Neural cell (in vitro differentiated cells): ENCODE results near the gene FUS. TPM values are rescaled to one million over a fixed set of nuclear protein-coding genes. Genes with fewer than 3 reads are reported as not detected.

ENCODE experiments used
- H2AFZ ChIP-seq: fragments of 200-600, 300-800 bp; sonication (generic), shearing (Covaris generic); 2 replicates; pipeline ENCODE4 v1.6.0; 2014; ENCODE audit warnings: low read depth, mild to moderate bottlenecking, antibody characterized with exemption, low read length, moderate library complexity
- H3F3A ChIP-seq: fragments of 200-600 bp; shearing (Covaris generic); 2 replicates; pipeline ENCODE4 v1.6.1; 2016; ENCODE audit warnings: mild to moderate bottlenecking, moderate library complexity, mixed read lengths, antibody characterized with exemption, low read length; ENCODE audit not compliant: insufficient read depth, poor library complexity, severe bottlenecking
- H3K27ac ChIP-seq: fragments of 200-600, 300-800 bp; sonication (generic), shearing (Covaris generic); 2 replicates; pipeline ENCODE4 v1.5.1; 2014; ENCODE audit warnings: mild to moderate bottlenecking, low read length, moderate library complexity
- H3K27me3 ChIP-seq: fragments of 300-800, 200-600 bp; sonication (generic), shearing (Covaris generic); 2 replicates; pipeline ENCODE4 v1.6.0; 2014; ENCODE audit warnings: mild to moderate bottlenecking, low read depth, low read length, moderate library complexity; ENCODE audit not compliant: insufficient read depth
- H3K36me3 ChIP-seq: fragments of 300-800, 200-600 bp; sonication (generic), shearing (Covaris generic); 2 replicates; pipeline ENCODE4 v1.5.1; 2014; ENCODE audit warnings: mild to moderate bottlenecking, antibody characterized with exemption, low read length, moderate library complexity; ENCODE audit not compliant: insufficient read depth
- H3K4me2 ChIP-seq: fragments of 300-800, 200-600 bp; sonication (generic), shearing (Covaris generic); 2 replicates; pipeline ENCODE4 v1.6.0; 2014; ENCODE audit warnings: mild to moderate bottlenecking, low read length
- H3K4me3 ChIP-seq: fragments of 300-800, 200-600 bp; sonication (generic), shearing (Covaris generic); 2 replicates; pipeline ENCODE4 v1.5.1; 2014; ENCODE audit warnings: mild to moderate bottlenecking, low read length, moderate library complexity
- H3K79me2 ChIP-seq: fragments of 200-600 bp; shearing (Covaris generic); replicated peaks from 2 replicates; pipeline ENCODE4 v1.6.0; 2014; ENCODE audit warnings: mild to moderate bottlenecking, low read length, moderate library complexity; ENCODE audit not compliant: insufficient read depth
- H3K9ac ChIP-seq: fragments of 300-800, 200-600 bp; sonication (generic), shearing (Covaris generic); 2 replicates; pipeline ENCODE4 v1.6.1; 2016; ENCODE audit warnings: mild to moderate bottlenecking, low read length, mixed read lengths
- H3K9me2 ChIP-seq: fragments of 200-600 bp; shearing (Covaris generic); 2 replicates; pipeline ENCODE4 v1.6.1; 2016; ENCODE audit warnings: mild to moderate bottlenecking, low read length, mixed read lengths; ENCODE audit not compliant: insufficient read depth
- H3K9me3 ChIP-seq: fragments of 200-600, 300-800 bp; sonication (generic), shearing (Covaris generic); 2 replicates; pipeline ENCODE4 v1.6.1; 2016; ENCODE audit warnings: mild to moderate bottlenecking, mixed run types, low read length, moderate library complexity, mixed read lengths
- H4K20me1 ChIP-seq: fragments of 200-600 bp; shearing (Covaris generic); 2 replicates; pipeline ENCODE4 v1.6.1; 2016; ENCODE audit warnings: mild to moderate bottlenecking, mixed run types; ENCODE audit not compliant: insufficient read depth
- CTCF ChIP-seq: fragments of 450-650 bp; IDR thresholded peaks from 2 replicates; pipeline ENCODE4 v1.5.1; 2014; ENCODE audit warnings: antibody characterized with exemption, mild to moderate bottlenecking, moderate library complexity; ENCODE audit not compliant: poor library complexity, severe bottlenecking
- EP300 ChIP-seq: fragments of 450-650 bp; conservative IDR thresholded peaks from 2 replicates; pipeline ENCODE4 v1.6.1; 2014; ENCODE audit warnings: antibody characterized with exemption, mild to moderate bottlenecking, moderate library complexity; ENCODE audit not compliant: poor library complexity, severe bottlenecking
- EZH2 ChIP-seq: fragments of 200-600, 300-800 bp; shearing (Covaris generic), sonication (generic); IDR thresholded peaks from 2 replicates; pipeline ENCODE4 v1.6.1; 2014; ENCODE audit warnings: antibody characterized with exemption, low read length, borderline replicate concordance, mild to moderate bottlenecking; ENCODE audit not compliant: insufficient read depth, poor library complexity, severe bottlenecking
- MXI1 ChIP-seq: fragments of 450-650 bp; conservative IDR thresholded peaks from 2 replicates; pipeline ENCODE4 v1.6.1; 2014; ENCODE audit warnings: antibody characterized with exemption, mild to moderate bottlenecking; ENCODE audit not compliant: poor library complexity, severe bottlenecking
- POLR2AphosphoS5 ChIP-seq: IDR thresholded peaks from 2 replicates; pipeline ENCODE4 v1.6.1; 2012
- RAD21 ChIP-seq: fragments of 450-650 bp; conservative IDR thresholded peaks from 2 replicates; pipeline ENCODE4 v1.6.1; 2014; ENCODE audit warnings: antibody characterized with exemption, mild to moderate bottlenecking, moderate library complexity
- REST ChIP-seq: IDR thresholded peaks from 2 replicates; pipeline ENCODE4 v1.6.1; 2012; ENCODE audit warnings: borderline replicate concordance
- SMC3 ChIP-seq: fragments of 450-650 bp; conservative IDR thresholded peaks from 2 replicates; pipeline ENCODE4 v1.6.1; 2014; ENCODE audit warnings: antibody characterized with exemption, mild to moderate bottlenecking, moderate library complexity; ENCODE audit not compliant: poor library complexity
- TAF1 ChIP-seq: IDR thresholded peaks from 2 replicates; pipeline ENCODE4 v1.6.1; 2012; ENCODE audit warnings: low read depth
- polyA minus RNA-seq: library from RNA; depleted of rRNA, polyadenylated mRNA; stranded (reverse); fragments of >200 nt; gene quantifications from 2 replicates; pipeline ENCODE4 v1.2.3, GENCODE V29; 2014
- polyA plus RNA-seq: library from polyadenylated mRNA; depleted of rRNA; stranded (reverse); fragments of >200 nt; gene quantifications from 2 replicates; pipeline ENCODE4 v1.2.3, GENCODE V29; 2014

The FUS gene
- 53.9 and 54.3 TPM in 2 replicates for polyA plus RNA-seq
- 79.9 and 89.7 TPM in 2 replicates for polyA minus RNA-seq

- peak within 1 kb of the TSS; percentile 99 for H3K27ac ChIP-seq
- H3K4me2 ChIP-seq = peak within 1 kb of the TSS; percentile 94
- peak within 1 kb of the TSS; percentile 98 for H2AFZ ChIP-seq
- no peaks in the 10 kb centered on the region for H3K27me3 ChIP-seq
- H4K20me1 ChIP-seq = peaks cover 41% of the 10 kb centered on the region
- no peaks in the 10 kb centered on the region for H3K9me3 ChIP-seq
- peak within 1 kb of the TSS; percentile 100 for H3K9ac ChIP-seq
- peaks cover 45% of the 10 kb centered on the region for H3K79me2 ChIP-seq
- TF ChIP-seq CTCF (peak; percentile 6), EZH2 (no peak), SMC3 (peak; percentile 33), MXI1 (peak; percentile 74), RAD21 (no peak), REST (peak; percentile 98), POLR2AphosphoS5 (peak; percentile 98), TAF1 (peak; percentile 100), EP300 (peak; percentile 58)
- H3K9me2 ChIP-seq = no peaks in the 10 kb centered on the region
- peaks cover 3% of the 10 kb centered on the region for H3K36me3 ChIP-seq
- no peaks in the 10 kb centered on the region for H3F3A ChIP-seq
- H3K4me3 ChIP-seq = peak within 1 kb of the TSS; percentile 91
These were observed at the start of gene FUS for GRCh38 chr16:31179747-31180459. FUS (plus strand) TSS chr16:31180139; CDS start chr16:31180215, 76 bp downstream.

DNA sequence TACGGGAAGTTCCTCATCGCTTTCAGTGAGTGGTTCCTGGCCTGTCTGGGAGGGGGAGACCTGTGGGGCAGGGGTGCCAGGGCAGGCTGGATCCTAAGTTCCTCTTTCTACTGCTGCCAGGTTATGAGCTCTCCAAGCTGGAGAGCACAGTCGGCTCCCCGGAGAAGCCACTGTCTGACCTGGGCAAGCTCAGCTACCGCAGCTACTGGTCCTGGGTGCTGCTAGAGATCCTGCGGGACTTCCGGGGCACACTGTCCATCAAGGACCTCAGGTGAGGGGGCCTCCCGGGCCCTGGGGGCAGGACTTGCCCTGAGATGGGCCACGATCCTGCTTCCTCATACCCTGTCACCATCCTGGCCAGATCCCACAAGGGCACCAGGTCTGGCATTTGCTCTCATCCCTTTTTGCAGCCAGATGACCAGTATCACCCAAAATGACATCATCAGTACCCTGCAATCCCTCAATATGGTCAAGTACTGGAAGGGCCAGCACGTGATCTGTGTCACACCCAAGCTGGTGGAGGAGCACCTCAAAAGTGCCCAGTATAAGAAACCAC, 49.5 kb upstream of the FUS start:
- Histone ChIP-seq H3K79me2 (no peaks in the 10 kb centered on the region), H3K9me2 (no peaks in the 10 kb centered on the region), H3K27ac (no peak overlapping the region), H3F3A (no peaks in the 10 kb centered on the region), H3K9ac (no peak overlapping the region), H2AFZ (no peak overlapping the region), H3K9me3 (no peaks in the 10 kb centered on the region), H3K36me3 (no peaks in the 10 kb centered on the region), H3K4me3 (no peak overlapping the region), H4K20me1 (no peaks in the 10 kb centered on the region), H3K27me3 (no peaks in the 10 kb centered on the region), H3K4me2 (no peak overlapping the region)
- TF ChIP-seq MXI1 (no peak), CTCF (no peak), EZH2 (no peak), POLR2AphosphoS5 (no peak), TAF1 (no peak), EP300 (no peak), SMC3 (no peak), RAD21 (no peak), REST (no peak)
